MCF 10A (cell line): ENCODE results near the gene PNPO. TPM values are rescaled to one million over a fixed set of nuclear protein-coding genes. Genes with fewer than 3 reads are reported as not detected.
"Not testable (repeated sequence)": the region's sequence is repeated elsewhere in the genome, so short reads cannot be mapped to it uniquely, and the experiment has no call there.

Experiments
- BruUV-seq: library from RNA; stranded (reverse); fragments of 400-500 nt; replicated peaks from 2 replicates; lab custom pipeline; 2021; lab: Mats Ljungman, UMichigan
- CTCF ChIA-PET: fragments of 300-600 bp; sonication (Branson Sonifier 250); formaldehyde crosslinking; extraction: SDS; loops from one replicate; lab custom pipeline; 2021; ENCODE audit warnings: antibody characterized with exemption, inconsistent platforms; lab: Yijun Ruan, JAX
- POLR2A ChIA-PET: fragments of 300-600, 350-650 bp; sonication (Branson Sonifier 250); formaldehyde crosslinking; extraction: SDS; loops from one replicate; lab custom pipeline; 2020; ENCODE audit warnings: antibody characterized with exemption, inconsistent platforms; lab: Yijun Ruan, JAX
- DNase-seq: peaks from one replicate; pipeline ENCODE4 v3.0.0-alpha.2; 2018; ENCODE audit not compliant: unreplicated experiment
- H3K27ac Mint-ChIP-seq: one replicate; pipeline ENCODE4 v1.8.0; 2022; ENCODE audit warnings: mild to moderate bottlenecking, low read depth, mixed read lengths; ENCODE audit not compliant: unreplicated experiment
- H3K27me3 Mint-ChIP-seq: one replicate; pipeline ENCODE4 v1.8.0; 2022; ENCODE audit warnings: mixed read lengths; ENCODE audit not compliant: insufficient read depth, unreplicated experiment
- H3K36me3 Mint-ChIP-seq: one replicate; pipeline ENCODE4 v1.8.0; 2022; ENCODE audit warnings: mild to moderate bottlenecking, moderate library complexity, mixed read lengths; ENCODE audit not compliant: insufficient read depth, unreplicated experiment
- H3K4me1 Mint-ChIP-seq: one replicate; pipeline ENCODE4 v1.8.0; 2022; ENCODE audit warnings: mixed read lengths; ENCODE audit not compliant: insufficient read depth, unreplicated experiment
- H3K4me3 Mint-ChIP-seq: one replicate; pipeline ENCODE4 v1.8.0; 2022; ENCODE audit warnings: mild to moderate bottlenecking, moderate library complexity, mixed read lengths; ENCODE audit not compliant: unreplicated experiment
- H3K9me3 Mint-ChIP-seq: one replicate; pipeline ENCODE4 v1.8.0; 2022; ENCODE audit warnings: mixed read lengths; ENCODE audit not compliant: unreplicated experiment
- intact Hi-C: fragments of 100-400 bp; cut with micrococcal nuclease; formaldehyde crosslinking; loops from 2 replicates; pipeline ENCODE4 v1.14.1; 2022
- total RNA-seq: library from RNA; stranded (reverse); gene quantifications from 2 replicates; pipeline ENCODE4 v1.2.3, GENCODE V29; 2022
- TF ChIP-seq, protein P1 (sequence below): fragments of 200-600 bp; IDR thresholded peaks from one replicate; pipeline ENCODE4 v1.8.0; 2022; ENCODE audit warnings: antibody characterized with exemption, mild to moderate bottlenecking; ENCODE audit not compliant: unreplicated experiment

The PNPO gene
- total RNA-seq, 1 experiment from 2014 or later = 58.4 TPM

DNA sequence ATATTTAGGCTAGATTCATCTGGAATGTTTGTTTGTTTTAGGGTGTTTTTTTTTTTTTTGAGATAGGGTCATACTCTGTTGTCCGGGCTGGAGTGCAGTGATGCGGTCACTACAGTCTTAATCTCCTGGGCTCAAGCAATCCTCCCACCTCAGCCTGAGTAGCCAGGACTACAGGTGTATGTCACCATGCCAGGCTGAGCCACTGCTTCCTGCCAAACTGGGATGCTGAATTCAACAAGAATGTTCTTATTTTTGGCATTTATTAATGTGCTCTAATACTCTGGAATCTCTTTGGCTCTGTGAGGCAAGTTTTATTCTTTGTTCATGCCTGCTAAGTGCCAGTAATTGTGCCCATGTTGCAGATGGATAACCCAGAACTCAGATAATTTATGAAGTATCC lies 23.8 kb upstream of the PNPO start:
- intact Hi-C loops = no loop called here
- TF ChIP-seq, protein P1, sequence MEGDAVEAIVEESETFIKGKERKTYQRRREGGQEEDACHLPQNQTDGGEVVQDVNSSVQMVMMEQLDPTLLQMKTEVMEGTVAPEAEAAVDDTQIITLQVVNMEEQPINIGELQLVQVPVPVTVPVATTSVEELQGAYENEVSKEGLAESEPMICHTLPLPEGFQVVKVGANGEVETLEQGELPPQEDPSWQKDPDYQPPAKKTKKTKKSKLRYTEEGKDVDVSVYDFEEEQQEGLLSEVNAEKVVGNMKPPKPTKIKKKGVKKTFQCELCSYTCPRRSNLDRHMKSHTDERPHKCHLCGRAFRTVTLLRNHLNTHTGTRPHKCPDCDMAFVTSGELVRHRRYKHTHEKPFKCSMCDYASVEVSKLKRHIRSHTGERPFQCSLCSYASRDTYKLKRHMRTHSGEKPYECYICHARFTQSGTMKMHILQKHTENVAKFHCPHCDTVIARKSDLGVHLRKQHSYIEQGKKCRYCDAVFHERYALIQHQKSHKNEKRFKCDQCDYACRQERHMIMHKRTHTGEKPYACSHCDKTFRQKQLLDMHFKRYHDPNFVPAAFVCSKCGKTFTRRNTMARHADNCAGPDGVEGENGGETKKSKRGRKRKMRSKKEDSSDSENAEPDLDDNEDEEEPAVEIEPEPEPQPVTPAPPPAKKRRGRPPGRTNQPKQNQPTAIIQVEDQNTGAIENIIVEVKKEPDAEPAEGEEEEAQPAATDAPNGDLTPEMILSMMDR = no peak
- no peak overlapping the region for H3K4me3 Mint-ChIP-seq
- H3K36me3 Mint-ChIP-seq = peaks cover 46% of the 10 kb centered on the region
- ChIA-PET POLR2A (no interaction called here), CTCF (interaction anchor here (1.8 kb wide), 1 partner anchor 29 kb away, joined by 4 read pairs; no protein-coding TSS in a partner anchor)
- peaks cover 7% of the 10 kb centered on the region for H3K4me1 Mint-ChIP-seq
- no peaks in the 10 kb centered on the region for H3K9me3 Mint-ChIP-seq
- BruUV-seq = TSS peak; percentile 19
- H3K27me3 Mint-ChIP-seq = no peaks in the 10 kb centered on the region
- DNase-seq = no peak
- H3K27ac Mint-ChIP-seq = no peak overlapping the region

DNA sequence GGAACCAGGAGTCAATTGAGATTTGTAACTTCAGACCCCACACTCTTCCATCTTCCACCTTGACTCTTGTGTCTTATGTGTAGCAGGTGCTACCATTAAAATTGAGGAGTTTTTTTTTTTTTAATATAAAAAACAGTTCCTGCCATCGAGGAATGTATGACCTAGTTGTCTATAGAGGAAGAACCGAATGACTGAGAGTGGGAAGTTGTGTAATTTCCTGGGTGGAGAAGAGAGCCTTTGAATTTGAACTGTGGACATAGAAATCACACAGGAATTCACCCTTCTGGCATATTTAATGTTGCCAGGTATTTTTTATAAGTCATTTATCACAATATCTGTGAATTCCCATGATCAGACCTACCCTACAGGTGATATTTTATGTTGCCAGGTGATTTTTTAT lies 23.4 kb upstream of the PNPO start:
- peaks cover 7% of the 10 kb centered on the region for H3K4me1 Mint-ChIP-seq
- no peak overlapping the region for H3K4me3 Mint-ChIP-seq
- ChIA-PET POLR2A (interaction anchor here (1.3 to 1.4 kb wide), 2 partner anchors 13 to 19 kb away, joined by 5 to 6 read pairs; no protein-coding TSS in a partner anchor), CTCF (no interaction called here)
- no peak for DNase-seq
- no peaks in the 10 kb centered on the region for H3K9me3 Mint-ChIP-seq
- H3K27me3 Mint-ChIP-seq = no peaks in the 10 kb centered on the region
- H3K36me3 Mint-ChIP-seq = peaks cover 47% of the 10 kb centered on the region
- H3K27ac Mint-ChIP-seq = no peak overlapping the region
- intact Hi-C loops = no loop called here
- BruUV-seq = no TSS peak
- TF ChIP-seq, protein P1 = no peak

DNA sequence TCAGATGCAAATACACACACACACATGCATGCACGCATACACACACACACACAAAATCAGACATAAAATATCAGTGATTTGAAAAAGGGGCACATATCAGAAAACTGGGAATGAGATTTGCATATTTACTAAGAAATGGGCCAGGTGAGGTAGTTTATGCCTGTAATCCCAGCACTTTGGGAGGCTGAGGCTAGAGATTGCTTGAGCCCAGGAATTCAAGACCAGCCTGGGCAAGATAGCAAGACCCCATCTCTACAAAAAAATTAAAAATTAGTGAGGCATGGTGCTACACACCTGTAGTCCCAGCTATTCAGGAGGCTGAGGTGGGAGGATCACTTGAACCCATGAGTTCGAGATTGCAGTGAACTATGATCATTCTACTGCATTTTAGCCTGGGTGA lies 22.4 kb upstream of the PNPO start:
- H3K27me3 Mint-ChIP-seq = no peaks in the 10 kb centered on the region
- no peak for DNase-seq
- peaks cover 56% of the 10 kb centered on the region for H3K36me3 Mint-ChIP-seq
- H3K4me1 Mint-ChIP-seq = peaks cover 7% of the 10 kb centered on the region
- no peak overlapping the region for H3K4me3 Mint-ChIP-seq
- intact Hi-C loops = no loop called here
- TF ChIP-seq, protein P1 = no peak
- ChIA-PET POLR2A (interaction anchor here (1.0 to 1.4 kb wide), 3 partner anchors 12 to 18 kb away, joined by 4 to 6 read pairs (median 5); no protein-coding TSS in a partner anchor), CTCF (interaction anchor here (0.5 to 1.5 kb wide), 4 partner anchors 22 to 805 kb away, joined by 3 to 5 read pairs (median 4); partner anchors contain the start of gene PNPO)
- H3K9me3 Mint-ChIP-seq = no peaks in the 10 kb centered on the region
- no TSS peak for BruUV-seq
- no peak overlapping the region for H3K27ac Mint-ChIP-seq

DNA sequence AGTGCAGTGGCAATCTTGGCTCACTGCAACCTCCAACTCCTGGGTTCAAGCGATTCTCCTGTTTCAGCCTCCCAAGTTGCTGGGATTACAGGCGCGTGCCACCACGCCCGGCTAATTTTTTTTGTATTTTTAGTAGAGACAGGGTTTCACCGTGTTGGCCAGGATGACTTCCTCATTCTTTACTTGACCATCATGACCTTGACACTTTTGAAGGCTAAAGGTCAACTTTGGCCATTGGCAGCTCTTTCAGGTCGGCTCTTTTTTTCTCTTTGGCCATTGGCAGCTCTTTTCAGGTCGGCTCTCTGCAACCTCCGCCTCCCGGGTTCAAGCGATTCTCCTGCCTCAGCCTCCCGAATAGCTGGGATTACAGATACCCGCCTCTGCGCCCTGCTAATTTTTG lies 21.5 kb upstream of the PNPO start:
- H3K4me3 Mint-ChIP-seq, POLR2A ChIA-PET, intact Hi-C loops, DNase-seq, H3K9me3 Mint-ChIP-seq, H3K27me3 Mint-ChIP-seq, H3K4me1 Mint-ChIP-seq, BruUV-seq, H3K27ac Mint-ChIP-seq: not testable (repeated sequence)
- H3K36me3 Mint-ChIP-seq = peaks cover 61% of the 10 kb centered on the region
- CTCF ChIA-PET = interaction anchor here (0.6 to 1.5 kb wide), 3 partner anchors 9 to 131 kb away, joined by 3 to 4 read pairs (median 3); no protein-coding TSS in a partner anchor
